Kasumi-1 (cell line): ENCODE measurements around the gene RFTN1.

Experiments
- DNase-seq, 2 experiments: peaks; one replicate each; lab custom pipeline; 2025; lab: John Stamatoyannopoulos, UW

The RFTN1 gene

DNA sequence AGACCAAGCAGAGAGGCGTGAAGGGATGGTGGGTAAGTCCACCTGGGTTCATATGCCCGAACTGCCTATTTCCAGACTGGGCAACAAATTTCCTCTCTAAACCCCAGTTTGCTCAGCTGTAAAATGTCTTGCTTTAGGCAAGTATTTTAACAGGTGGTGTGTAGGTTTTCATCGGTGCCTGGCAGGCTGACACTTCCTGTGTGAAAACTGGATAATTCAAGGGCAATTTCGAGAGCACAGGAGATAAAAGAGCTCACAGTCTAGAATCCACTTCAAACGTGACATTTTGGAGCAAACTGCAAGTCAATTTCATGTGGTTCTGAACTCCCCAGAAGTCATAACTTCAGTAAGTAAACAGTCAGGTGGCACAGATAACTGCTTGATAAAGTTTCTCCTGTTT lies 136.3 kb downstream of the RFTN1 start:
- DNase-seq, result no peak

DNA sequence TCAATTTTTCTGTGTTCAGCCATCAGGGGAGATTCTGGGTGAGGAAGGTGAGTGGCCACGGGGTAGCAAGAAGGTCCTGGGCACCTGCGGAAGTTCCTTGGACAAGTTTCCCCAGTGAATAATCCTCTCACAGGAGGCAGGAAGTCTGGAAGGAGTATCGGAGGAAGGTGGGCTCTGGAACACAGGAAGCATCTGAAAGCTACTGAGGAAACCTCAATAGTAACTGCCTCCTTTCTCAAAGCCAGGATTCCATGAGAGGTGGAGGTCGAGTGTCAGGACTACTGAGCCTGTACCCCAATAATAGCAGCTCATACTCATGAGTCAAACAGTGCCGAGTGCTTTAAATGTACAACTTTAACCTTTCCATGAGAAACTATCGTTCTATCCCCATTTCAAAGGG lies 137.6 kb downstream of the RFTN1 start:
- DNase-seq, result no peak

- DNase-seq, result no peak
Measured at GRCh38 chr3:16374935-16375245, 138.6 kb downstream of the RFTN1 start.

DNA sequence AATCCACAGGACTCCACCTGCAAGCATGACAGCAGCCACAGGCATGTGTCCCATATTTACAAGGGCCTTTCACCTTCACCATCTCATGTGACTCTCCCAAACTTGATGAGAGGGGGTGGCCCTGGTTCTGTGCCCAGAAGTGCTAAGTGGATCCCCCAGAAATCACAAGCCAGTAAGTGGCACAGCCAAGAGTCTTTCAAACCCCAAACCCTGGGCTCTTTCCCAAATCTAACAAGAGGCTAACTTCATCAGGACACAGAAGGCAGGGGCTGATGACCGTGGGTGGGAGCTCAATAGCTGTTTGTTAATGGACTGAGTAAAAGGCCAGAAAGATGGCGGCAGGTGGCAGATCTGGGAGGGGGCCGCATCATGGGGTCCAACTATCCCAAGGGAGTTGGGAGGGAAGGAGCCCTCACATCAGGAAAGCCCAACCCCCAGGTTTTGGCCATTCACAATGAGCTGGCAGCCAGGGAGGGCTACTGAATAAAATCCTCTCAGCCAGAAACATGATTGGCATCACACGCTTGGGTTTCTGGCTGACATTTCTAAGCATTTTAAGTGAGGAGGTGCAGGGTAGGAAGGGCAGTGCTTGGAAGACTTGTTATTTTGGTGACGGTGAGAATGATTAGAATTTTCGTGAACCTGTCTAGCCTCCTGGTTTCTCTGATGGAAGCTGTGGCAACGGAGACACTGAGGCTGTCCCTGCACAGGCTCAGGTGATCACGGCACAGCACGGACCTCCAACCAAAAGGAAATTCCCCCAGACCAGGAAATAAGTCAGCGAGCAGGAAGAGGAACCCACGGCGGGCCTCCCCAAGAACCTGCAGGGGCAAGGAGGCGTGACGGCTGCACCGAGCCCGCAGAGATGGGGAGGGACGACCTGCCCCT lies 139.2 kb downstream of the RFTN1 start:
- no peak for DNase-seq

- DNase-seq, result no peak
Measured at GRCh38 chr3:16373341-16373946, 140.1 kb downstream of the RFTN1 start.

- no peak for DNase-seq
Measured at GRCh38 chr3:16372362-16373292, 140.9 kb downstream of the RFTN1 start.

- DNase-seq, result no peak
Measured at GRCh38 chr3:16370872-16371740, 142.4 kb downstream of the RFTN1 start.

- no peak for DNase-seq
Measured at GRCh38 chr3:16370503-16370871, 143.0 kb downstream of the RFTN1 start.

- no peak for DNase-seq
Measured at GRCh38 chr3:16369885-16370284, 143.6 kb downstream of the RFTN1 start.

DNA sequence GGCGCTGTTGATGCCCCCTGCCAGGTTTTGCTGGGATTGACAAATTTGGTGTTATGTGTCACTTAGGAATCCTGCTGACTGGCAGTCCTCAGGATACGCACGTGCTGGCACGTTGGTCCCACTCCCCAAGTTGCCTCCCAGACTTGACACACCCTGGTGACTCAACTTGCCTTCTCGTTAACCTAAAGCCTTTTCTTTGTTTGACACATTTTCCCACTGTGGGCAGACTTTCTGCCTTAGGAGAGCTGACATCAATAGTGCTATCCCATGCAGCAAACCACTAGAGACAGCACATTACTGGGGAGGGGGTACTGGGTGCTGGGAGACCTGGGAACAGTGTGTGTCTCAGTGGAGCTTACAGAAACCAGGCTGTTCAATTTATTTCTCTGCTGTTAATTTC lies 144.2 kb downstream of the RFTN1 start:
- no peak for DNase-seq

GRCh38 chr3:16366581-16366980 lies 146.9 kb downstream of the RFTN1 start:
- no peak for DNase-seq

DNA sequence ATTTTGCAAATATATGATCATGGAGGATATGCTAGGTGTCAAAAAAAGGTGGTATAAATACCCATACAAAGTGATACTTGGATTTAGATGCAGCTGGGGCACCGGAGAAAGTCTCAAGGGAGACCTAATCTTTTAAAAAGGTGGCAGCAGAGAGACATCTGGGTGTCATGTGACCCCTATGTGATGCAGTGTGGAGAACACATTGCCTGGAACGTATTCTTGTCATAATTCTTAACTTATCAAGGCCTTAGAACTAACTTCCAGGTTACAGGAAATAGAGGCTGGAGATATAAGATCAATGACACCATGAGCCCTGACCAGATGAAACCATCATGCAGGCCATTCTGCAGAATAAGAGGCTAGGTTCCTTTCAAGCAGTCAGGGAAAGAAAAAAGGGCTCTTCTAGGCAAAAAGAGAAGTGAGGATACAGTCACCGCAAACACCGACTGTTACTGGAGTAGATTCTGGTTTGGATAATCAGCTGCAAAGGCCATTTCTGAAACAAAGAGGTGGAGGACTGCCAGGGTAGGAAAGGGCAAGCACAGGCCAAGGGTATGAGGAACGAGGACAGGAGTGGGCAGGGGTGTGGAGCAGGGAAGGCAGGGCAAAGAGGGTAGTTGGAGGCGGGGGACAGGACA lies 147.9 kb downstream of the RFTN1 start:
- no peak for DNase-seq

GRCh38 chr3:16364963-16365362 lies 148.5 kb downstream of the RFTN1 start:
- no peak for DNase-seq

DNA sequence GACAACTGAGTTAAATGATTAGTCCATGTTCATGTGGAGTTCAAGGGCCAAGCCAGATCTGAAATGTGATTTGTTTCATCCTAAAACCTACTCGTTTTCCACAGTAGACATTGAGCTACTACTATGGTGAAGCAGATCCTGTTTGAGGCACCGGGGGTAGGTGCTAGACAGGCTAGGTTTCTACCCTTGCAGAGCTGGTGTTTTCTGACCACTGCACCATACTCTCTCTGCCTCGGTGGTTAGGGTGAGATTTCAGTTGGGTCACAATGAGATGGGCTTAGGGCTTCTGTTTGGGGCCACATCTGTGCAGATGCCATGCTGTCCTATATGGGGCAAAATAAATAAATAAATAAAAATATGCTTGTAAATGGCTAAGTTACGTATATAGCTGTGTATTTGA lies 149.2 kb downstream of the RFTN1 start:
- DNase-seq, result no peak

DNA sequence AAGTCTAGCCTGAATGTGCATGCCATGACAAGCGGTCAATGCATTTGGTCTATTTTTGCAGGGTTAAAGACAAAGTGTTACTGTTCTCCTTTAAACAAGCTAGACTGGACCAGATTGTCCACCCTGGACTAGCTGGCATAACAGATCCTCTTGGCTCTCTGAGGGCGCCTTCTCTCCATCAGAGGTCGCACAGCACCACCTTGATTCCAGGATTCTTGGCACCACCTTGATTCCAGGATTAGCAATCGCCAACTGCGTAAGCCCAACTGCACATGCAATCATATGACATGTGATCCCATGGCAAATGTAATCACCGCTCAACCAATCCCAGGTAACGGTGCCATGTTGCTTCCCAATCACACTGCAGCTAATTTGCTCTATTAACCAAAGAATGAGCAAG lies 149.9 kb downstream of the RFTN1 start:
- no peak for DNase-seq

- DNase-seq, result no peak
Measured at GRCh38 chr3:16362770-16363169, 150.7 kb downstream of the RFTN1 start.

GRCh38 chr3:16361087-16361486 lies 152.4 kb downstream of the RFTN1 start:
- DNase-seq, result no peak

GRCh38 chr3:16359331-16359730 lies 154.2 kb downstream of the RFTN1 start:
- no peak for DNase-seq

DNA sequence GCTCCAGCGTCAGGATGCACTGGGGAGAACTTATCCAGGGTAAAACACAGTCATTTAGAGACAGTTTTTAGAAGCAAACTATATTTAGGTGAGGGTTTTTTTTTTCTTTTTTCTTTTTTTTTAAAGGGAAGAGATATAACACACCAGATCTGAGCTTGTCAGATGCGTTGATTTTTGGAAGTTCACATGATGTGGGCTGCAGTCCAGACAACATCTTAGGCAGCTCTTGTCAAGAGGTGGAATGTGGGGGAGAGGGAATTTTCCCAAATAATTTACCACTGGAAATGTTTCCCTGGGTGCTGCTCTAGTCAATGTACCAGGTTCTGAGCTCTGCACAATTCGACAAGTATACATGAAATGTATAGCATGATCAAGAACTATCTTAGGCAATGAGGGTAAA lies 155.2 kb downstream of the RFTN1 start:
- DNase-seq, result no peak

GRCh38 chr3:16357186-16358121 lies 156.0 kb downstream of the RFTN1 start:
- DNase-seq, result no peak
